ENCODE measurements around the gene CRLF1.

Gene CRLF1

DNA sequence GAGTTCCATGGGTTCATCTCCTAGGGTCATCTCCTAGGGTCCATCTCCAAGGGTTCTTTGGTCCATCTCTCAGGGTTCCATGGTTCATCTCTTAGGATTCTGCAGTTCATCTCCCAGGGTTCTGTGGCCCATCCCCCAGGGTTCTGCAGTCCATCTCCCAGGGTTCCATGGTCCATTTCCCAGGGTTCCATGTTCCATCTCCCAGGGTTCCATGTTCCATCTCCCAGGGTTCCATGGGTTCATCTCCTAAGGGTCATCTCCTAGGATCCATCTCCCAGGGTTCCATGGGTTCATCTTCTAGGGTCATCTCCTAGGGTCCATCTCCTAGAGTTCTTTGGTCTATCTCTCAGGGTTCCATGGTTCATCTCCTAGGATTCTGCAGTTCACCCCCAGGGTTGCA, 11.0 kb upstream of the CRLF1 start:
- Mint-ChIP-seq H3K27ac (no peak overlapping the region), H3K36me3 (no peaks in the 10 kb centered on the region), H3K9me3 (no peaks in the 10 kb centered on the region), H3K27me3 (peaks cover 67% of the 10 kb centered on the region), H3K4me3 (no peak overlapping the region), H3K4me1 (peaks cover 15% of the 10 kb centered on the region)
- ATAC-seq: no peak

DNA sequence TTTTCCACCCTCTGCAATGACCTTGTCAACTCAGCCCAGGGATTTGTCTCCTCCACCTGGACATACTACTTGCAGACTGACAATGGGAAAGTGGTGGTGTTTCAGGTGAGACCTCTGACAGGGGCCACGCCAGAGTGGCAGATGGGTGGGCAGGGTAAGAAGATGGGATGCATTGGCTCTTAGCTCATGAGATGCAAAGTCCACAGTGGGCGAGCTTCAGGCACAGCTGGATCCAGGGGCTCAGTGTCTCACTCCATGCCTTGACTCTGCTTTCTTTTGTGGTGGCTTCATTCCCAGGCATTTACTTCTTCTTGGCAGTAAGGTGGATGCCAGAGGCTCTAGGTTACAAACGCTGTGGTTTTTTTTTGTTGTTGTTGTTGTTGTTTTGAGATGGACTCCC, 9.4 kb upstream of the CRLF1 start:
- Mint-ChIP-seq H3K9me3 (no peaks in the 10 kb centered on the region), H3K4me1 (peaks cover 26% of the 10 kb centered on the region), H3K27me3 (peaks cover 82% of the 10 kb centered on the region), H3K4me3 (no peak overlapping the region), H3K36me3 (no peaks in the 10 kb centered on the region), H3K27ac (no peak overlapping the region)
- no peak for ATAC-seq

DNA sequence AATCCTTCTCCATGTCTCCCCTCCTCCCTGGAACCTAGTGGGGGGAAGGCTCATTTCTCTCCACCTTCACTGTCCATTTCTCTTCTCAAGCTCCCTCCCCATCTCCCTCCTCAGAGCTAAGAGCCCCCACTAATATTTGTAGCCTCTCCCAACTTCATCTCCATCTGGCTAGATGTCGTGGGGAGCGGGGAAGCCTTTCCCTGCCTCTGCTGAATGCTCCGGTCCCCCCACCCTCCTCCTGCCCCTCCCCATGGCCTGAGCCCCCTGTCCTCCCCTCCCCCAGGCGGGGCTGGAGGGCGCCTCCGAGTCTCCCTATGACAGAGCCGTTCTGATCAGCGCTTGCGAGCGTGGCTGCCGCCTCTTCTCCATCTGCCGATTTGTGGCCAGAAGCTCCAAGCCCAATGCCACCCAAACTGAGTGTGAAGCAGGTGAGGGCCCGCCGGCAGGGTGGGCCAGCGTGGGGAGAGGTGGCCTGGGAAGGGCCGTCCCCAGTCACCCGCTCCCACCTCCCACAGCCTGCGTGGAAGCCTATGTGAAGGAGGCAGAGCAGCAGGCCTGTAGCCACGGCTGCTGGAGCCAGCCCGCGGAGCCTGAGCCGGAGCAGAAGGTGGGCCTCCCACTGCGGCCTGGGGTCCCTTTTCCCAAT, 7.1 kb upstream of the CRLF1 start:
- peak; percentile 28 for ATAC-seq
- Mint-ChIP-seq H3K27me3 (peaks cover 96% of the 10 kb centered on the region), H3K27ac (no peak overlapping the region), H3K36me3 (no peaks in the 10 kb centered on the region), H3K4me1 (peaks cover 29% of the 10 kb centered on the region), H3K4me3 (peak overlapping the region; percentile 60), H3K9me3 (no peaks in the 10 kb centered on the region)

- H3K9me3 Mint-ChIP-seq: no peaks in the 10 kb centered on the region
- ATAC-seq: peak; percentile 47
- H3K27me3 Mint-ChIP-seq: peaks cover 100% of the 10 kb centered on the region
- H3K4me1 Mint-ChIP-seq: peaks cover 30% of the 10 kb centered on the region
- no peaks in the 10 kb centered on the region for H3K36me3 Mint-ChIP-seq
- H3K4me3 Mint-ChIP-seq: peak within 1 kb of the TSS; percentile 60
- no peak within 1 kb of the TSS for H3K27ac Mint-ChIP-seq
Measured at GRCh38 chr19:18612772-18613588, 6.4 kb upstream of the CRLF1 start, which contains the start of gene TMEM59L. Gene TMEM59L (plus strand): TSS chr19:18612870. CDS start chr19:18612959, 89 bp downstream.

DNA sequence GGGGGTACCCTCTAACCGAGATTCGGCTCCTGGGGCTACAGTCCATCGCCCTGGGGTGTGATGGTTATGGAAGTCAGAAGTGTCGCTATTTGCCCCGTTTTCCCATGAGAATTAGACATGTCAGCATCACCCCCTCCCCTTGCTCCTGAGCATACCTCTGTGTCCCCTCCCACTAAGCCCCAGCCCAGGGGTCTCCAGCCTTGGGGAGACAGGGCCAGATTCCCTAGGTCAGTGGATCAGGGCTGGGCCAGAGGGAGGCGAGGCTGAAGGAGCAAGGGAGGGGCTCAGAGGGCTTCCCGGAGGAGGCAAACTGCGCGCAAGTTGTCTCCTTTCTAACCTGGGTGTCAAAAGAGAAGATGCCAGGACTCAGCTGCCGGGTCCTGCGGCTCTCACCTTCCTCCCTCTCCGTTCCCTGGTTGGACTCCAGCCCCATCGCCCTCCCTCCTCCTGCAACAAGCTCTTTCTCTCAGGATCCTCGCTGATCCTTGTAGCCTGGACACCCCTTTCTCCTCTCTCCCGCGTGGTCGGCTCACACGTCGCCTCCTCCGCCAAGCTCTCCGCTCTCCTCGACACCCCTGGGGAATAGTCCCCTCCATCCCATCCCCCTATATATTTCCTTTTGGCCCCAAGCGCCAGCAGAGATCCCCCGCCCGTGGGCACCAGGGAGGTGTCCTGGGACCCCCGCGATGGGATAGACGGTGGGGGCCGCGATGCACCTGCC, 5.6 kb upstream of the CRLF1 start:
- Mint-ChIP-seq H3K27ac (no peak overlapping the region), H3K4me1 (peaks cover 38% of the 10 kb centered on the region), H3K27me3 (peaks cover 100% of the 10 kb centered on the region), H3K36me3 (no peaks in the 10 kb centered on the region), H3K9me3 (no peaks in the 10 kb centered on the region), H3K4me3 (peak overlapping the region; percentile 57)
- ATAC-seq: no peak

DNA sequence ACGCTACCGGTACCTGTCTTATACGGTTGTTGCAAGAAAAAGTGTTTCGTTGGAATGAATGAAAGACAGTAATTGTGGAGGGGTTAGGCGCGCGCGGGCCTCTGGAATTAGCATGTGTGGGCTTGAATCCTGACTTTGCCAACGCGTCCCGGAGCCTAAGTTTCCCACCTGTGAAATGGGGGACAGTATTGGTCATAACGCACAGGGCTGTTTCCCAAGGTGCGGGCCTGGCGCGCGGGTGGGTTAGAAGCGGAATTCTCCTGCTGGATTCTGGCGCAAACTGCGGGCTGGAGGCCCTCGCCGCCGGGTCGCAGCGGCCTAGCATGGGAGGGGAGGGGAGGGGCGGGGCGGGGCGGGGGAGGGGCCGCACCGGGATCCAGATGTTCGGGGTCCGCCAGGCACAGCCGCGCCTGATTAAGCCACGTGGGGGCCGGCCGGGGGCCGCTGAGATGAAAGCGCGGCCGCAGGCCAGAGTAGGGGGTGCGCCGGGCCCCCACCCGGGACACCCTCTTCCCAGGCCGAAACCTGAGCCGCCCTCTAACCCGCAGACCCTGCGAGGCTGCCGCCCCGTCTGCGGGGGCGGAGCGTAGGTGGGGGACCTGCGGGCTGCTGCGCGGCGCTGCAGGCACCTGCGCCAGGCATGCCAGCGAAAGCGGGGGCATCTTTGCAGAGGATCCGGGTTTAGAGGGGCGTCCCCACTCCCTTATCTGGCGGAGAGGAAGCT, 4.9 kb upstream of the CRLF1 start:
- H3K27me3 Mint-ChIP-seq: peaks cover 97% of the 10 kb centered on the region
- H3K4me3 Mint-ChIP-seq: peak overlapping the region; percentile 57
- no peak overlapping the region for H3K27ac Mint-ChIP-seq
- no peaks in the 10 kb centered on the region for H3K9me3 Mint-ChIP-seq
- peaks cover 42% of the 10 kb centered on the region for H3K4me1 Mint-ChIP-seq
- H3K36me3 Mint-ChIP-seq: no peaks in the 10 kb centered on the region
- peak; percentile 21 for ATAC-seq

- Mint-ChIP-seq H3K4me3 (peak overlapping the region; percentile 51), H3K4me1 (peaks cover 42% of the 10 kb centered on the region), H3K36me3 (no peaks in the 10 kb centered on the region), H3K27me3 (peaks cover 90% of the 10 kb centered on the region), H3K27ac (no peak overlapping the region), H3K9me3 (no peaks in the 10 kb centered on the region)
- ATAC-seq: no peak
Measured at GRCh38 chr19:18610556-18611326, 4.1 kb upstream of the CRLF1 start.

GRCh38 chr19:18610245-18610555, 3.6 kb upstream of the CRLF1 start:
- no peak for ATAC-seq

GRCh38 chr19:18609717-18610051, 3.1 kb upstream of the CRLF1 start:
- H3K4me1 Mint-ChIP-seq: peaks cover 51% of the 10 kb centered on the region
- H3K27ac Mint-ChIP-seq: no peak overlapping the region
- H3K36me3 Mint-ChIP-seq: no peaks in the 10 kb centered on the region
- peaks cover 90% of the 10 kb centered on the region for H3K27me3 Mint-ChIP-seq
- no peaks in the 10 kb centered on the region for H3K9me3 Mint-ChIP-seq
- H3K4me3 Mint-ChIP-seq: no peak overlapping the region
- ATAC-seq: no peak

More at GRCh38 chr19:18610245-18610555, 3.6 kb upstream of the CRLF1 start:
- Mint-ChIP-seq H3K4me1 (peaks cover 46% of the 10 kb centered on the region), H3K27ac (no peak overlapping the region), H3K4me3 (no peak overlapping the region), H3K36me3 (no peaks in the 10 kb centered on the region), H3K9me3 (no peaks in the 10 kb centered on the region), H3K27me3 (peaks cover 90% of the 10 kb centered on the region)

GRCh38 chr19:18608805-18609716, 2.5 kb upstream of the CRLF1 start:
- H3K27ac Mint-ChIP-seq: no peak overlapping the region
- H3K27me3 Mint-ChIP-seq: peaks cover 88% of the 10 kb centered on the region
- H3K36me3 Mint-ChIP-seq: no peaks in the 10 kb centered on the region
- H3K9me3 Mint-ChIP-seq: no peaks in the 10 kb centered on the region
- no peak overlapping the region for H3K4me3 Mint-ChIP-seq
- H3K4me1 Mint-ChIP-seq: peaks cover 48% of the 10 kb centered on the region
- ATAC-seq: no peak

- Mint-ChIP-seq H3K27me3 (peaks cover 84% of the 10 kb centered on the region), H3K9me3 (no peaks in the 10 kb centered on the region), H3K27ac (no peak overlapping the region), H3K4me3 (no peak overlapping the region), H3K4me1 (peaks cover 44% of the 10 kb centered on the region), H3K36me3 (no peaks in the 10 kb centered on the region)
- no peak for ATAC-seq
Measured at GRCh38 chr19:18608102-18608804, 1.7 kb upstream of the CRLF1 start.

DNA sequence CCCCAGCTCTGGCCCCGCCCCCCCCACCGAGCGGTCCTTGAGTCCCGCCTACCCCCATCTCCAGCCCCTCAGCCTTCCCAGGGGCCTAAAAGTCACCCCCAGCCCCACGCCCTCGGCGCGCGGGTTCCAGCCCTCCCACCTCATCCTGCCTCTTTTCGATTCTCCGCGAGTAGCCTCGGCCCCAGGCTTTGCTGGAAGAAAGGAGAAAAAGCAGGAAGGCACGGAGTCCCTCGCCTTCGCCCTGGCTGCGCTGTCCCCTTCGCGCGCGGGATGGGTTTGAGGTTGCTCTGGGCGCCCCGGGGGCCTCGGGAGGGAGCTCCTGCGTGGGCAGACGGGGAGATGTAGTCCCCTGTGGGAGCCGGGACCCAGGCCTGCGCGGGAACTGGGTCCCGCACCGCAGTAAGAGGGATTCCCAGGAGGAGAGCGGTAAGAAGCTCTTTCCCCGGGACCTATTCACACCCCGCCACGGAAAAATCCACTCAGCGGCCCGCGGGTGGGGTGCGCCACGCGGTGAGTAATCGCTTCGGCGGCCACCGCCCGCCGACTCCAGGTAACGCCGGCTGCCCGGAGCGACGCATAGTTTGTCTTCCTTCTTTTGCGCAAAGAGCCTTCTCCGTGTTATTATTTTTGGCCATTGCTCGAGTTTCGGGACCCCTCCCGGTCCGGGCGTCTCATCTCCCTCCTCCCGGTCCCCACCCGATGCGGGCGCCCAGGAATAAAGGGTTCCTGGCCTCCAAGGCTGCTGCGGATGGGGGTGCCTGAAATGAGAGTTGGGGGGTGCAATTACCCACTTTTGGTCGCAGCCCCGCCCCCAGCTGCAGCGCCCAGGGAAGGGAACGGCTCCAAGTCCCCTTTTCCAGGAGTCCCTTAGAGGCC, 865 bp upstream of the CRLF1 start:
- Mint-ChIP-seq H3K36me3 (no peaks in the 10 kb centered on the region), H3K4me3 (peak overlapping the region; percentile 43), H3K27ac (no peak overlapping the region), H3K27me3 (peaks cover 84% of the 10 kb centered on the region), H3K9me3 (no peaks in the 10 kb centered on the region), H3K4me1 (peaks cover 44% of the 10 kb centered on the region)
- ATAC-seq: no peak
